HS-27A (cell line): ENCODE measurements around the gene PRR14.
"Not testable (repeated sequence)": the region's sequence is repeated elsewhere in the genome, so short reads cannot be mapped to it uniquely, and the experiment has no call there.

Experiments used
- DNase-seq: peaks from one replicate; pipeline ENCODE4 v3.0.0-alpha.2; 2012; ENCODE audit warnings: low read depth, missing footprints

Gene PRR14

DNA sequence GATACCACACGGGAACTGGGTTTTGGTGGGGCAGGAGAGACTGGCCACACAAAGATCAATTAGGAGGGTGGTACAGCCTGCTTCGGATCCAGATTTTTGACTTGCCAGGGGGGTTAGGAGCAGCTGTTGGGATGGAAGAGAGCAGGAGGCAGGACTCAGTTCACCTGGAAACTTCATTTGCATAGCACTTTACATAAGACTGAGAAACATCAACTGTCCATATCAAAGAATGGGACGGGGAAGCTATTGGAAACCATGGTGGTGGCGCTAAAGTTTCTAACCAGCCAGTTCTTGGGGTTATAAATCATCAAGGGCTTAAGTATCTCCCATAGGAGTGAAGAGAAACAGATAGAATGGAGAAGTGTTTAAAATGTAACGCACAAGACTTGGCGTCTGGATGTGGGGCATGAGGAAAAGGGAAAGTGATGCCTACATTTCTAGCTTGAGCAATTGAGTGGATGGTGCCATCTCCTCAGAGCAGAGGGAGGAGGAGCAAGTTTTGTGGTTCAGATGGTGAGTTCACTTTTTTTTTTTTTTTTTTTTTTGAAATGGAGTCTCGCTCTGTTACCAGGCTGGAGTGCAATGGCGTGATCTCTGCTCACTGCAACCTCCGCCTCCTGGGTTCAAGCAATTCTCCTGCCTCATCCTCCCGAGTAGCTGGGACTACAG is 41.8 kb downstream of the PRR14 start:
- no peak for DNase-seq

DNA sequence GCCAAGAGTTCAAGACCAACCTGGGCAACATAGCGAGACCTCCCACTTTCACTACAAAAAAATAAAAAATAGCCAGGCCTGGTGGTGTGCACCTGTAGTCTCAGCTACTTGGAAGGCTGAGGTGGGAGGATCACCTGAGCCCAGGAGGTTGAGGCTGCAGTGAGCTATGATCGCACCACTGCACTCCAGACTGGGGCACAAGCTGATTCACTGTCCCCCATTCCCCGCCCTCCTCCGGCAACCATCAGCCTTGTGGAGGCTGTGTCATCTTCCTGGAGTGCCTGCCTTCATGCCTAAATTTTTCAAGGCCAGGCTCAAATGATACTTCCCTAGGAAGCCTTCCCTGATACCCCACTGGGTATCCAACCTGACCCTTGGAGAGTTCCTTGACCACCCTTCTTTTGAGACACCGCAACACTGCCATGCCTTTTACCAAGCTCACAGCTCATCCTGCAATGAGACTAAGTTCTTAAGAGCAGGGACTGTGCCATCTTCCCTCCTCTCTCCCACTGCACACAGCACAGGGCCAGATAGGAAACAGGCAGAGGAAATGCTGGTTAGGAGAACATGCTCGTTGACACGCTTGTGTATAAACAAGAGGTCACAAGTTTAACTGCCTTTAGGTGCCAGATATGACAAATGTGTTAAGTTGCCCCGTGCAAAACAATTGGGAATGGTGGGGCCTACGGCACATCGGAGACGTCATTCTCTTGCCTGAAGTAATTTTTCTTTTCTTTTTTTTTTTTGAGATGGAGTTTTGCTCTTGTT is 44.4 kb downstream of the PRR14 start:
- DNase-seq: no peak

DNA sequence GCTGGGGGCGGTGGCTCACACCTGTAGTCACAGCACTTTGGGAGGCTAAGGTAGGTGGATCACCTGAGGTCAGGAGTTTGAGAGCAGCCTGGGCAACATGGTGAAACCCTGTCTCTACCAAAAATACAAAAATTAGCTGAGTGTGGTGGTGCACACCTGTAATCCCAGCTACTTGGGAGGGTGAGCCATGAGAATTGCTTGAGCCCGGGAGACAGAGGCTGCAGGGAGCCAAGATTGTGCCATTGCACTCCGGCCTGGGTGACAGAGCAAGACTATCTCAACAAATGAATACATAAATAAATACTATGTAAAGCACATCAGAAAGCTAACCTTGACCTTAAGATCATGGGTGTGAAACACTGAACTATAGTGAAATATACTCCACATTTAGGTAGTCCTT is 45.9 kb downstream of the PRR14 start:
- not testable (repeated sequence) for DNase-seq

DNA sequence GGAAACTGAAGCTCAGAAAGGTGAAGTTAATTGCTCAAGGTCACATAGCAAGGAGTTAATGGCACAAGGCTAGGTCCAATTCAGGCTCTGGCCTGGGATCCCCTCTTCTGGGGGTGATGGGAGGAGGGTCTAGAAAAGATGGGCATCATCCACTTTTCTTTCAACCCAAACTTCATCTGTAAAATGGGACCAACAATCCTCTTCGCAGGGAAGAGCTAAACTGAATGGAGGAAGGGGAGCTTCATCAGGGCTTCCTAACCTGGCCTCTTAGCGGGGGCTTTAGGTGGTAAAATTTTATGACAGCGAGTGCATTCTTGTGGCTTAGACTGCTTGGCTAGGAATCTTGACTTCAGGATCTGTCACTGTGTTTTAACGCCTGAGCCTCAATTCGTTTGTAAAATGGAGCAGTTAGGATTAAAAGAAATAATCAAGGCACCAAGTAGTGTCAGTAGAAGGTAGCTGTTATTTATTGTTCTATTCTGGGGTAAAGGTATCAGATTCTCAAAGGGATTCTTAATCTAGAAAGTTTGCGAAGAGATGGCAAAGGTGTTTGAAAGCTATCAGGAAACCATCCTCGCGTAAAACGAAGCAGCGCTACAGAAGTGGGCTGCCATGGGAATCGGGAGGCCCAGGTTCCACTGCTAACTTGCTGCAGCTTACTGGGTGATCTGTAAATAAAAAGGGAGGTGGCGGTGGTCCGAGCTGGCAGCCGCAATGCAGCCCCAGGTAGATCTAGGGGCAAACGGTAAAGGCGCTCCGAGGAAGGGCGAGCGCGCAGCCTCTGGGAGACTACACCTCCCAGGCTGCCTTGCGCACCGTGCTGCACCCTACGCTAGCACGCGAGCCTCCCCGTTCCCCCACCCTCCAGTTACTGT is 46.7 kb downstream of the PRR14 start:
- no peak for DNase-seq

DNA sequence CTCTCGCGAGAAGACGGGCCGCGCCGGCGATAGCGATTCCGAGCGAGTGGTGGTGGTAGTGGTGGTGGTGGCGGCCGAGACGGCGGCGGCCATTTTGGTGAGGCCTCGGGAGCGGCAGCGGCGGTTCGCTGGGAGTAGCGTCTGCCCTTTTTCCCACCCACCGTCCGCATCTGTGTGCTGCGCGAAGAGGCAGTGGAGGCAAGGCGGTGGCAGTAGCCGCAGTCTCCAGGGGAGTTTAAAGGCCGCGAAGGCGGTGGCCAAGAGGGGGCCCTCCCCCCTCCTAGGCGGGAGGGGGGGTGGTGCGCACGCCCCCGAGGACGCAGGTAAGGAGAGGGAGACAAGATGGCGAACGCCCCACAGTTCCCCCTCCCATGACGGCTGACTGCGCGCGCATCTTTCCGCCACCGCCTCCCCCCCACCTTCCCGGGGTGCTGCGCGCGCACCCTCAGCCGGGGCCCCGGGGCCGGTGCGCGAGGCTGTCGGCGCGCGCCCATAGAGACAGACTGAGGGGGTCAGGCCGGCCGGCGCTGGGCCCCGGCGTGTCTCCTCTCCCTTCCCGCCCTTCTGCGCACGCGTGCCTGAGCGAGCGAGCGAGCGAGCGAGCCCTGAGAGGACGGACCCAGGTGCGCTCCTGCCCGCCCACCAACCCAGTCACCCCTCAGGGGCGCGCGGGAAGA is 47.5 kb downstream of the PRR14 start:
- DNase-seq: peak; percentile 87

DNA sequence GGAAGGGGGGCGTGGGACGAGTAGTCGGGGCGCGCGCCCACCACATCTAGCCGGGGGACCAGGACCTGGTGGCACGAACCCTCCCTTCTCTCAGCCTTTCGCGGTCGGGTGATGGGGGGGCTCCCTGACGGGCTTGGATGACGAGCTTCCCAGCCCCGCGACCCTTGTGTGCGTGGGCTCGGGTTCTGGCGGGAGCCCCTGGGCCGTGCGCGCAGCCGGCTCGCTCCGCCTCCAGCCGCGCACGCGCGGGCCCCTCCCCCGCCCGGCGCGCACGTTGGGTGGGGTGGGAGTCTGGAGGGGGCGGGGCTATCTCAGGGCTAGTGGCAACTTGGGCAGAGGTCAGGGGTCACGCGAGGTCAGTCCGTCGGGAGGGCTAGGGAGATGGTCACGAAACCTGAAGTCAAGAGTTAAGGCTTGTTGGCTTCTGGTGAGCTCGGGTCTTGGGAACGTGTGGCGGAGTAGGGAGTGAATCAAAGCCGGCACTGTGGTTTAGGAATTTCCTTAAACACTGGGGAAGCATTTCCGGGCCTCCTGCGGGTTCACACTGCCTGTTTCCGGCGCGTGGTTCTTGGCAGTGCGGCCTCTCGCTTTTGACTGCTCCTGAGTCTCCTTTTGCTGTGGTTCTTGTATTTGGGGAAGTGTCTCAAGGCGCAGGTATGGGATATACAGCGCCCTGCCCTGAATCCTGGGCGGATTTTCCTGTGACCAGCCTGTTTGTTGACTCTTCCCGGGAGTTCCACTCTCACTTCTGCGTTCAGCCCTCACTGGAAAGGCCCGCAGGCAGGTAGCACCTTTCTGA is 48.3 kb downstream of the PRR14 start, which contains the start of gene SRCAP:
Gene SRCAP, plus strand, starts transcription at position 356 of the 799 bp plus-strand sequence. CDS start 1,654 bp downstream, outside the sequence.
- DNase-seq: peak; percentile 54

DNA sequence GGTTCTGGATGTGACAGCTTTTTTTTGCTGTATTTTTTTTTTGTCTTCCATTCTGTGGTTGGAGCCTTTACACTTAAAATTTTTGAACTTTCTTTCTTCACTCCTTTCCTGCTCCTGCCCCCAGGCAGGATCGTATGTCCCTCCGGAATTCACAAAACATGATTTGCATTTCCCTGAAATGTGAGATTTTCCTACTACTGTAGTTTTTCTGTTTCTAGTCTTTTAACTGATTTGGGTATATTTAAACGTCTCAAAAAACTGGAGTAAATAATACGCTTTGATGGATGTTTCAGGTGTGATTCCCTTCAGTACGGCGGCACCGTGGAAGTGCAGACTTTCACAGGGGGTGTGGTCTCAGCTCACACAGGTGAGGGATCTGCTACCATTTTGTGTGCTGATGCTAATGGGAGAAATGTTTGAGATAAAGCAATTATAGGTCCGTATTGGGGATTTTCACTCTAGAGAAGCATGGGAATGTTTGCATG is 48.9 kb downstream of the PRR14 start:
- DNase-seq: no peak

DNA sequence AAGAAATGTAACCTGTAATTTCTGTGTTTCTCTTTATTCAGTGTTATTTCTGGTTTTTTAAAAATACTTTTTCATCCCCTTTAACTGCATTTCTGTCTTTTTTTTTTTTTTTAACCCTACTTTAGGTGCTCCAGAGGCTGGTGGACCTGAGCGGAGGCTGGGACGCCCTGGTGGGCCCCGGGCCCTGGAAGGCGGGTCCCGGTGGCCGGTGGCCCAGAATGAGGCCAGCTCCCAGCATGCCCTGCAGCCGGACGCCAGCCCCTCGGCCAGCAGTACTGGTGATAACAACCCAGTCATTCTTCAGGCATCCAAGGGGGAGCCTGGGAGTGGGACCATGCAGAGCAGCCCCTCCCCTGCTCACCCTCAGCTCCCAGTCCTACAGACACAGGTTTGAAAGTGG is 49.7 kb downstream of the PRR14 start:
- DNase-seq: no peak

DNA sequence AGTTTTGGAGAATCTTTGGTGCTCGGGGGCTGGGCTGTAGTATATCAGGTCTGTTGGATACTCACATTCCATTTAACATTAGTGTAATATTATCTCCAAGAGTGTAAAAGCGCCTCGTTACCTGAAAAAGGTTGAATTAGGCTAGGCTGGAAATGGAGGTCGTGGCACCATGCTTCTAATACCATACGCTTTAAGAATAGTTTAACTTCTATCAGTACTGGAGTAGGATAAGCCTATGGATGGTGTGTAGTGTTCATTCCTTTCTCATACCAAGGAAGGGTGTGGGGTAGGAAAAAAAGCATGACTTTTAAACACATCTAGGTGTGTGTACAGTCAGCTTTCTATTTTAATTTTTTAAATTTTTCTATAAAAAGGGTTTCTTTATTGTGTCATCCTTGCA is 50.2 kb downstream of the PRR14 start:
- no peak for DNase-seq

DNA sequence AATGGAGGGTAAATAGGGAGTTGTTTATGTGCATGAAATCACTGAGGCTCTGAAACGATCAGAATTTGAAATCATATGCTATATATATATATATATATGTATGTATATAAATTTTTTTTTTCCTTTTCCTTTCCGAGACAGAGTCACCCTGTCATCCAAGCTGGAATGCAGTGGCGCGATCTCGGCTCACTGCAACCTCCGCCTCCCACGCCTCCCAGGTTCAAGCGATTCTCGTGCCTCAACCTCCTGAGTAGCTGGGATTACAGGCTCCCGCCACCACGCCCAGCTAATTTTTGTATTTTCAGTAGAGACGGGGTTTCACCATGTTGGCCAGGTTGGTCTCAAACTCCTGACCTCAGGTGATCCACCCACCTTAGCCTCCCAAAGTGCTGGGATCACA is 52.3 kb downstream of the PRR14 start:
- DNase-seq: not testable (repeated sequence)

DNA sequence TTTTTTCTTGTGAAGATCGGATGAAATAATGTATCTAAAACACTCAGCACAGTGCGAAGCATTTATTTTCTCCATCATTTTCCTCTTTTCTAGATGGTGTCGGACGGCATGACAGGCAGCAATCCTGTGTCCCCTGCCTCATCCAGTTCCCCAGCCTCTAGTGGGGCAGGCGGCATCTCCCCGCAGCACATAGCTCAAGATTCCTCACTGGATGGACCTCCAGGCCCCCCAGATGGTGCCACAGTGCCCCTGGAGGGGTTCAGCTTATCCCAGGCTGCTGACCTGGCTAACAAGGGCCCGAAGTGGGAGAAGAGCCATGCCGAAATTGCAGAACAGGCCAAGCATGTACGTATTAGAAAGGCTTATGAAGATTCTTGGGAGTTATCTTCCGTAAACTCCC is 53.2 kb downstream of the PRR14 start:
- DNase-seq: no peak
